ENCODE measurements around the gene LDLRAD3.

DNA sequence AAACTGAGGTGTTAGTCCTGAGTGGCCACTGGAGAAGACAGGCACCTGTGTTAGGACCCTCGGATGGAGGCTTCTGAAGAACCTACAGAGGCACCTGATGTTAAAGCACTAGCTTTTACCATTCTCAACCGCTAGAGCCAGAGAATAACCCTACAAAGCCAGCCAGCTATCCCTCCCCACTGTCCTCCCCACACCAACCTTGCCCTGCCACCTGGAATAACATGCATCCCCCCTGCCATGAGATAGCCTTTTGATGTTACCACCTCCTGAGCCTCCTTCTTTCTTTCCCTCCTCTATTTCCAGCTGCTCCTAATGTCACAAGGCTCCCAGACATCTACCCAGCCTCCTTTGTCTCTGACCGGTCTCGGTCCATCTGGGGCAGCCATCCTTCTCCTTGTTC, 317.2 kb downstream of the LDLRAD3 start:
- TF ChIP-seq POLR2AphosphoS5 (IDR thresholded peaks at IDR 0.05) = no peak
- TF ChIP-seq, protein P1, sequence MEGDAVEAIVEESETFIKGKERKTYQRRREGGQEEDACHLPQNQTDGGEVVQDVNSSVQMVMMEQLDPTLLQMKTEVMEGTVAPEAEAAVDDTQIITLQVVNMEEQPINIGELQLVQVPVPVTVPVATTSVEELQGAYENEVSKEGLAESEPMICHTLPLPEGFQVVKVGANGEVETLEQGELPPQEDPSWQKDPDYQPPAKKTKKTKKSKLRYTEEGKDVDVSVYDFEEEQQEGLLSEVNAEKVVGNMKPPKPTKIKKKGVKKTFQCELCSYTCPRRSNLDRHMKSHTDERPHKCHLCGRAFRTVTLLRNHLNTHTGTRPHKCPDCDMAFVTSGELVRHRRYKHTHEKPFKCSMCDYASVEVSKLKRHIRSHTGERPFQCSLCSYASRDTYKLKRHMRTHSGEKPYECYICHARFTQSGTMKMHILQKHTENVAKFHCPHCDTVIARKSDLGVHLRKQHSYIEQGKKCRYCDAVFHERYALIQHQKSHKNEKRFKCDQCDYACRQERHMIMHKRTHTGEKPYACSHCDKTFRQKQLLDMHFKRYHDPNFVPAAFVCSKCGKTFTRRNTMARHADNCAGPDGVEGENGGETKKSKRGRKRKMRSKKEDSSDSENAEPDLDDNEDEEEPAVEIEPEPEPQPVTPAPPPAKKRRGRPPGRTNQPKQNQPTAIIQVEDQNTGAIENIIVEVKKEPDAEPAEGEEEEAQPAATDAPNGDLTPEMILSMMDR (IDR thresholded peaks at IDR 0.05) = no peak
- TF ChIP-seq POLR2A (IDR thresholded peaks at IDR 0.05) = no peak

All from suprapubic skin (tissue), 4 donors.